ENCODE measurements around the gene CYP3A4. TPM values are rescaled to one million over a fixed set of nuclear protein-coding genes. Genes with fewer than 3 reads are reported as not detected.

CYP3A4 gene
- total and polyA plus RNA-seq, 2 of the 8 experiments (the other 6 are each of a cell fraction or from before 2014, with no cell fraction given) = not detected

DNA sequence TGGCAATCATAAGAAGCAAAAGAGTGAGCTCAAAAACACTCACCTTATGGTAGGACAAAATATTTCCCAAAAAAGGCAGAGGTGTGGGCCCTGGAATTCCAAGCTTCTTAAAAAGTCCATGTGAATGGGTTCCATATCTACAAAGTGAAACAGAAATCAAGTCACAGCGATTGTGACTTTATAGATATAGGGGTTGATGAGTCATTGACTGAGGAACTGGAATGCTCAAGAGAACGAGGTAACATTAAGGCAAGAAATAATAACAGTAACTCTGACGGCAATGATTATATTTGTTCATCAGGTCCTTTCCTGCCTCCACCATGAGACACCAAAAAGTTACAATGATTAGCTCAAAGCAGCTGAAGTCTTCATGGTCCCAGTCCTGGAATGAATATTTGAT, 4.0 kb downstream of the CYP3A4 start (continued):
- no peak for TF ChIP-seq EP300 (IDR thresholded peaks at IDR 0.05; ENCODE audit: borderline replicate concordance in 1 of 2, low read depth in 2 of 2, low read length in 2 of 2)
